Measurements from ENCODE around the gene ARL6IP6.
A peak's percentile ranks its signal among the peaks of the same experiment; 100 is the strongest.

The ARL6IP6 gene

DNA sequence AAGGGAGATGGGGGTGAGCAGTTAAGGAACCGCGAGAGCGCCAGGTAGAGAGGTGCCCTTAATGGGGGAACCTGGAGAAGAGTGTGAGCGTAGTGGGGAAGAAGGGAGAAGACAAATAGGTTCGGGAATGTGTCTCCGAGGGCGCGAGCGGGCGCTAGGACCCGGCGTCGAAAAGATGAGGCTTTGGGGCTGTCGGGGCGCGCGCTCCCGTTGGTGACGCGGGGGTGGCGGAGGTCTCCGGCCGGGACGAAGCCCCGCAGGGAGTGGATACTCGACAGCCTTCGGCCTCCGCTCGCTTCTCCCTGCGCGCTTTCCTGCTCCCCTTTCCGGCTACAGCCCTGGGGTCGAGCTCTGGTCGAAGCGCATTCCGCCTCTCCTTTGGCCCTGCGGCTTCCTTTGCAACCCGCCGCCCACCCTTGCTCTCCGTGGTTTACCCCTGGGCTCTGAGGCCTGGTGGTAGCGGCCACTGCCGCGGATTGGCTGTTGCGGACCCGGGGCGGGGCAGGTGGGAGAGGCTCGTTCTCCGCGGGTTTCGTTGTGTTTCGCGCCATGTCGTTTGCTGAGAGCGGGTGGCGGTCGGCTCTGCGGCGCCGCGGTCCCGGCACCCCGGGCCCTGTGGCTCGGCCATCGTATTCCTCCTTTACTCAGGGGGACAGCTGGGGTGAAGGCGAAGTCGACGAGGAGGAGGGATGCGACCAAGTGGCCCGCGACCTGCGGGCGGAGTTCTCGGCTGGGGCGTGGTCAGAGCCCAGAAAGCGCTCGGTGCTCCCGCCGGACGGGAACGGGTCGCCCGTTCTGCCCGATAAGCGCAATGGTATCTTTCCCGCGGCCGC is at the start of gene ARL6IP6:
ARL6IP6 (plus strand) TSS at position 545 of the 833 bp plus-strand sequence; CDS start at position 550, 5 bp downstream.
- Mint-ChIP-seq H3K4me1 (peaks cover 47% of the 10 kb centered on the region), H3K4me3 (peak within 1 kb of the TSS; percentile 98 to 99 (median 99)), H3K27me3 (ENCODE audit: low read depth) (no peaks in the 10 kb centered on the region), H3K9me3 (no peaks in the 10 kb centered on the region), H3K36me3 (ENCODE audit: low read depth) (peaks cover 41% of the 10 kb centered on the region), H3K27ac (peak within 1 kb of the TSS; percentile 93 to 100 (median 98))
- TF ChIP-seq, protein P1, sequence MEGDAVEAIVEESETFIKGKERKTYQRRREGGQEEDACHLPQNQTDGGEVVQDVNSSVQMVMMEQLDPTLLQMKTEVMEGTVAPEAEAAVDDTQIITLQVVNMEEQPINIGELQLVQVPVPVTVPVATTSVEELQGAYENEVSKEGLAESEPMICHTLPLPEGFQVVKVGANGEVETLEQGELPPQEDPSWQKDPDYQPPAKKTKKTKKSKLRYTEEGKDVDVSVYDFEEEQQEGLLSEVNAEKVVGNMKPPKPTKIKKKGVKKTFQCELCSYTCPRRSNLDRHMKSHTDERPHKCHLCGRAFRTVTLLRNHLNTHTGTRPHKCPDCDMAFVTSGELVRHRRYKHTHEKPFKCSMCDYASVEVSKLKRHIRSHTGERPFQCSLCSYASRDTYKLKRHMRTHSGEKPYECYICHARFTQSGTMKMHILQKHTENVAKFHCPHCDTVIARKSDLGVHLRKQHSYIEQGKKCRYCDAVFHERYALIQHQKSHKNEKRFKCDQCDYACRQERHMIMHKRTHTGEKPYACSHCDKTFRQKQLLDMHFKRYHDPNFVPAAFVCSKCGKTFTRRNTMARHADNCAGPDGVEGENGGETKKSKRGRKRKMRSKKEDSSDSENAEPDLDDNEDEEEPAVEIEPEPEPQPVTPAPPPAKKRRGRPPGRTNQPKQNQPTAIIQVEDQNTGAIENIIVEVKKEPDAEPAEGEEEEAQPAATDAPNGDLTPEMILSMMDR (IDR thresholded peaks at IDR 0.05; ENCODE audit: unreplicated experiment in 3 of 3) = no peak

GRCh38 chr2:152674334-152674733 is 44.1 kb upstream of the ARL6IP6 start:
- TF ChIP-seq, protein P1 (IDR thresholded peaks at IDR 0.05; ENCODE audit: unreplicated experiment in 3 of 3) = no peak
- Mint-ChIP-seq H3K36me3 (ENCODE audit: low read depth) (peaks cover 64% of the 10 kb centered on the region), H3K27me3 (ENCODE audit: low read depth) (no peaks in the 10 kb centered on the region), H3K4me3 (no peak overlapping the region), H3K4me1 (no peaks in the 10 kb centered on the region), H3K9me3 (no peaks in the 10 kb centered on the region), H3K27ac (no peak overlapping the region)

DNA sequence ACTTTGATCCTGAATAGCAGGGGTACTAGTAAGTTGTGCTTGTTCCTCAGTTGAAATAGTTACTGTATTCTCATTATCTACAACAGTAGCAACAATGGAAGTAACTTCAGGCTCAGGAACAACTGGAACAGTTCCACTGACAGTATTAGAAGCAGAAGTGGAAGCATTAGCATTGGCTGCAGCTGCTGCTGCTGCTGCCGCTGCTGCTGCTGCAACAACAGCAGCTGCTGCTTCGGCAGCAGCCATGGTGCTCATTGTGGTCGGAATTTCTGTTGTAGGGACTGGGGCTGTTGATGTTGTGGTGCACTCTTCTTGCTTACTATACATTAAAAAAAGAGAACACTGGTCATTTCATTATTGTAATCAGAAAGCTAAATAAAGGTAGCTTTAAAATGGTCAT is 42.0 kb upstream of the ARL6IP6 start:
- Mint-ChIP-seq H3K4me3 (no peak overlapping the region), H3K4me1 (no peaks in the 10 kb centered on the region), H3K36me3 (ENCODE audit: low read depth) (peaks cover 70% of the 10 kb centered on the region), H3K27me3 (ENCODE audit: low read depth) (no peaks in the 10 kb centered on the region), H3K9me3 (no peaks in the 10 kb centered on the region), H3K27ac (no peak overlapping the region)
- TF ChIP-seq, protein P1 (IDR thresholded peaks at IDR 0.05; ENCODE audit: unreplicated experiment in 3 of 3) = no peak

DNA sequence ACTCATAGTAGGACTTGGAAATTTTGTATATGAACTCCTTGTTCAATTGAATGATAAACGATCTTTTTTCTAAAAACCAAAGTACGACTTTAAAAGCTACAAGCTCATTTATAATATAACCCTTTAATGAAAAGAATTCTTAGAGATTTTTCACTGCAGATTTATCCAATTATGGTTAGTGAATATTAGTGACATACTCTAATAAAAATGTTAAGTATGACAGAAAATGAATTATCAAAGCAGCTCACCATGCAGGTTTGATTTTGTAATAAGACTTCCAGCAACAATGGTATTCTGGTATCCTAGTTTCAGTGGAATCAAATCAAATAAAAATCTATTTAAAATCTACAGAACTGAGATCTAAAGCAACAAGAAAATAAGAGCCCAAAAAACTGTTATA is 39.6 kb upstream of the ARL6IP6 start:
- Mint-ChIP-seq H3K9me3 (no peaks in the 10 kb centered on the region), H3K36me3 (ENCODE audit: low read depth) (peaks cover 69% of the 10 kb centered on the region), H3K4me1 (no peaks in the 10 kb centered on the region), H3K27ac (no peak overlapping the region), H3K27me3 (ENCODE audit: low read depth) (no peaks in the 10 kb centered on the region), H3K4me3 (no peak overlapping the region)
- TF ChIP-seq, protein P1 (IDR thresholded peaks at IDR 0.05; ENCODE audit: unreplicated experiment in 3 of 3) = no peak

GRCh38 chr2:152682663-152683062 is 35.8 kb upstream of the ARL6IP6 start:
- Mint-ChIP-seq H3K27ac (no peak overlapping the region), H3K4me3 (no peak overlapping the region), H3K36me3 (ENCODE audit: low read depth) (peaks cover 77% of the 10 kb centered on the region), H3K9me3 (no peaks in the 10 kb centered on the region), H3K4me1 (no peaks in the 10 kb centered on the region), H3K27me3 (ENCODE audit: low read depth) (no peaks in the 10 kb centered on the region)
- TF ChIP-seq, protein P1 (IDR thresholded peaks at IDR 0.05; ENCODE audit: unreplicated experiment in 3 of 3) = no peak

- H3K9me3 Mint-ChIP-seq = no peaks in the 10 kb centered on the region
- no peaks in the 10 kb centered on the region for H3K27me3 Mint-ChIP-seq (ENCODE audit: low read depth)
- H3K36me3 Mint-ChIP-seq (ENCODE audit: low read depth) = peaks cover 79% of the 10 kb centered on the region
- no peak overlapping the region for H3K4me3 Mint-ChIP-seq
- TF ChIP-seq, protein P1 (IDR thresholded peaks at IDR 0.05; ENCODE audit: unreplicated experiment in 3 of 3) = no peak
- H3K4me1 Mint-ChIP-seq = no peaks in the 10 kb centered on the region
- H3K27ac Mint-ChIP-seq = no peak overlapping the region
Observed at GRCh38 chr2:152683400-152683799, 35.0 kb upstream of the ARL6IP6 start.
